K562 (cell line): ENCODE data around the gene TBC1D5. TPM values are rescaled to one million over a fixed set of nuclear protein-coding genes. Genes with fewer than 3 reads are reported as not detected.

Experiments used
- ASH1L ChIP-seq: fragments of 450-650 bp; IDR thresholded peaks from 2 replicates; pipeline ENCODE4 v1.6.1; 2018; ENCODE audit warnings: borderline replicate concordance, mild to moderate bottlenecking, low read depth; ENCODE audit not compliant: partially characterized antibody
- BRD4 ChIP-seq: fragments of 200-600 bp; sonication (generic); IDR thresholded peaks from 2 replicates; pipeline ENCODE4 v1.6.1; 2017; ENCODE audit warnings: inconsistent platforms
- CBX1 ChIP-seq: sonication (generic); IDR thresholded peaks from 2 replicates; pipeline ENCODE4 v1.6.1; 2016; ENCODE audit warnings: antibody characterized with exemption, low read depth, mild to moderate bottlenecking
- CHD1 ChIP-seq: fragments of 200-600 bp; sonication (generic); IDR thresholded peaks from one replicate; pipeline ENCODE4 v1.6.1; 2012; ENCODE audit warnings: mild to moderate bottlenecking, moderate library complexity, low read length, inconsistent platforms
- CREB5 ChIP-seq: fragments of 250-450 bp; sonication (Bioruptor Pico); IDR thresholded peaks from 2 replicates; pipeline ENCODE4 v1.5.0; 2020; ENCODE audit warnings: mild to moderate bottlenecking
- FOXM1 ChIP-seq, 2 experiments: fragments of 450-650 bp in 1 of 2; sonication (generic) in 1 of 2; formaldehyde crosslinking in 1 of 2; IDR thresholded peaks; 2 replicates each; pipeline versions ENCODE4 v1.6.1 to v1.9.0; 2017 to 2022; ENCODE audit warnings: low read depth in 2 of 2, mild to moderate bottlenecking in 2 of 2, missing genetic modification reagents in 1 of 2, moderate library complexity in 1 of 2
- HMG20B ChIP-seq: fragments of 250-450 bp; sonication (Bioruptor Pico); IDR thresholded peaks from 2 replicates; pipeline ENCODE4 v1.5.0; 2021; ENCODE audit warnings: mild to moderate bottlenecking
- HNRNPL ChIP-seq: fragments of 200-400 bp; formaldehyde crosslinking; IDR thresholded peaks from 2 replicates; pipeline ENCODE4 v1.6.1; 2017; ENCODE audit warnings: low read depth, mild to moderate bottlenecking, low read length
- HNRNPLL ChIP-seq: fragments of 200-400 bp; formaldehyde crosslinking; IDR thresholded peaks from 2 replicates; pipeline ENCODE4 v1.6.1; 2017; ENCODE audit warnings: low read length, low read depth, mild to moderate bottlenecking; ENCODE audit not compliant: poor library complexity, severe bottlenecking
- MTA2 ChIP-seq: fragments of 450-650 bp; IDR thresholded peaks from 2 replicates; pipeline ENCODE4 v1.6.1; 2016; ENCODE audit warnings: low read depth
- PREB ChIP-seq: sonication (generic); formaldehyde crosslinking; IDR thresholded peaks from 2 replicates; pipeline ENCODE4 v1.8.1; 2023; ENCODE audit warnings: mild to moderate bottlenecking, missing genetic modification reagents
- RFX5 ChIP-seq: IDR thresholded peaks from 2 replicates; pipeline ENCODE4 v1.6.1; 2011; ENCODE audit warnings: low read depth, mild to moderate bottlenecking, improper control_type of control experiment, low read length
- SP2 ChIP-seq: IDR thresholded peaks from 2 replicates; pipeline ENCODE4 v1.6.1; 2011; ENCODE audit warnings: mild to moderate bottlenecking, low read depth, low read length, moderate library complexity; ENCODE audit not compliant: poor library complexity, severe bottlenecking; ENCODE audit errors: extremely low read depth
- TAL1 ChIP-seq: fragments of 450-650 bp; IDR thresholded peaks from 2 replicates; pipeline ENCODE4 v1.6.1; 2016; ENCODE audit warnings: mild to moderate bottlenecking
- ZFPM2 ChIP-seq: fragments of 250-450 bp; sonication (Bioruptor Pico); IDR thresholded peaks from 2 replicates; pipeline ENCODE4 v1.5.1; 2022; ENCODE audit warnings: mild to moderate bottlenecking
- ZNF184 ChIP-seq: sonication (generic); formaldehyde crosslinking; IDR thresholded peaks from 2 replicates; pipeline ENCODE4 v1.5.0; 2020; ENCODE audit warnings: missing genetic modification reagents
- ZNF445 ChIP-seq: fragments of 250-450 bp; sonication (Bioruptor Pico); IDR thresholded peaks from 2 replicates; pipeline ENCODE4 v1.4.0; 2020; ENCODE audit warnings: low read depth, mild to moderate bottlenecking, moderate library complexity
- ZNF695 ChIP-seq: fragments of 450-650 bp; formaldehyde crosslinking; IDR thresholded peaks from 2 replicates; pipeline ENCODE4 v1.4.0; 2020; ENCODE audit warnings: mild to moderate bottlenecking, moderate library complexity
- ZNF778 ChIP-seq: fragments of 450-650 bp; formaldehyde crosslinking; IDR thresholded peaks from 2 replicates; pipeline ENCODE4 v1.4.0; 2020; ENCODE audit warnings: mild to moderate bottlenecking, moderate library complexity
- ZSCAN32 ChIP-seq: fragments of 450-650 bp; formaldehyde crosslinking; IDR thresholded peaks from 2 replicates; pipeline ENCODE4 v1.4.0; 2020; ENCODE audit warnings: mild to moderate bottlenecking, moderate library complexity
- polyA plus RNA-seq, 8 experiments: library from polyadenylated mRNA; depleted of rRNA in 4 of 8; stranded (reverse) in 5 of 8; unstranded in 3 of 8; fragments of >200 nt; fragmentation: Nextera tagmentation in 2 of 8; fragmentation: Illumina TruSeq in 1 of 8; extraction: Ambion mirVana in 2 of 8; extraction: Trizol in 1 of 8; gene quantifications; 2 replicates each; pipeline versions ENCODE4 v1.2.1 to v1.2.3, GENCODE V29; 2011 to 2014; ENCODE audit warnings: inconsistent platforms in 1 of 8, missing spikeins in 1 of 8
- total RNA-seq, 7 experiments: library from RNA; depleted of rRNA in 6 of 7; stranded (reverse); fragments of >200 nt in 6 of 7; fragmentation: Illumina TruSeq in 2 of 7; extraction: Trizol in 2 of 7; gene quantifications; 2 replicates each; pipeline versions ENCODE4 v1.2.1 to v1.2.3, GENCODE V29; 2011 to 2021; ENCODE audit warnings: low replicate concordance in 1 of 7
- TF ChIP-seq, protein P1 (sequence below), 2 experiments: fragments of 450-650 bp in 1 of 2; sonication (generic) in 1 of 2; formaldehyde crosslinking; conservative IDR thresholded peaks; 2 replicates each; pipeline versions ENCODE4 v1.4.0 to v1.8.1; 2020 to 2022; ENCODE audit warnings: mild to moderate bottlenecking in 1 of 2, missing genetic modification reagents in 1 of 2
- TF ChIP-seq, protein P2 (sequence below): fragments of 250-450 bp; sonication (Bioruptor Pico); IDR thresholded peaks from 2 replicates; pipeline ENCODE4 v1.9.0; 2021; ENCODE audit warnings: mild to moderate bottlenecking
- TF ChIP-seq, protein P3 (sequence below): fragments of 200-800 bp; sonication (Bioruptor generic); IDR thresholded peaks from 2 replicates; pipeline ENCODE4 v1.6.1; 2017; ENCODE audit warnings: missing genetic modification characterization, missing compliant biosample characterization
- TF ChIP-seq, protein P4 (sequence below): fragments of 450-650 bp; formaldehyde crosslinking; IDR thresholded peaks from 2 replicates; pipeline ENCODE4 v1.4.0; 2020; ENCODE audit warnings: mild to moderate bottlenecking, moderate library complexity

Gene TBC1D5
- total and polyA plus RNA-seq, 9 of the 15 experiments (the other 6 are each of a cell fraction or from before 2014, with no cell fraction given) = 2.9 to 38.1 (median 25.6) TPM

DNA sequence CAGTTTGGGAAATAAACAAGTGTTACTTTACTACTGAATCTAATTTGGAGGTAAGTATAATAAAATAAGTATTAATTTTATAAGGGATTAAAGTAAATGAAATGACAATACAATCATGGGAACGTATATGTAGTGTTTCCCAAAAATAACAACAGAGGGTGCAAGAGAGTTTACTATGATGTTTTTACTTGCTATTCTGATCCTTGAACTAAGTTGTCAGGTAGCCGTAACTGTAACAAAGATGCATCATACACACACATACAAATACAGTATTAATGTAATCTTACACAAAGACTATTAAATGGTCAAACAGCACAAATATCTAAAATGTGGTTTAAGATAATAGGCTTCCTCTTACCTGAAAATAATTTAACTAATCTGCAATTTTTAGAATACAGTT lies 311.4 kb downstream of the TBC1D5 start (continued):
- TF ChIP-seq, protein P1, sequence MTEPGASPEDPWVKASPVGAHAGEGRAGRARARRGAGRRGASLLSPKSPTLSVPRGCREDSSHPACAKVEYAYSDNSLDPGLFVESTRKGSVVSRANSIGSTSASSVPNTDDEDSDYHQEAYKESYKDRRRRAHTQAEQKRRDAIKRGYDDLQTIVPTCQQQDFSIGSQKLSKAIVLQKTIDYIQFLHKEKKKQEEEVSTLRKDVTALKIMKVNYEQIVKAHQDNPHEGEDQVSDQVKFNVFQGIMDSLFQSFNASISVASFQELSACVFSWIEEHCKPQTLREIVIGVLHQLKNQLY (CRISPR knock-in tag; conservative IDR thresholded peaks at IDR 0.05) = no peak
- TF ChIP-seq SP2 (no peak), ZNF445 (CRISPR knock-in tag) (no peak), ZFPM2 (no peak), RFX5 (no peak), MTA2 (no peak), ZSCAN32 (CRISPR knock-in tag) (no peak), ZNF695 (CRISPR knock-in tag) (no peak), HNRNPL (no peak), TAL1 (no peak), PREB (CRISPR knock-in tag) (no peak), ZNF778 (CRISPR knock-in tag) (no peak), BRD4 (no peak), HNRNPLL (no peak), CHD1 (no peak), FOXM1 (IDR thresholded peaks at IDR 0.05; ENCODE audit: low read depth) (no peak), FOXM1 (CRISPR knock-in tag; IDR thresholded peaks at IDR 0.05; ENCODE audit: low read depth) (no peak), HMG20B (CRISPR knock-in tag) (no peak), CBX1 (no peak), ZNF184 (CRISPR knock-in tag) (no peak), ASH1L (no peak), CREB5 (no peak)
- TF ChIP-seq, protein P2, sequence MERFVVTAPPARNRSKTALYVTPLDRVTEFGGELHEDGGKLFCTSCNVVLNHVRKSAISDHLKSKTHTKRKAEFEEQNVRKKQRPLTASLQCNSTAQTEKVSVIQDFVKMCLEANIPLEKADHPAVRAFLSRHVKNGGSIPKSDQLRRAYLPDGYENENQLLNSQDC (CRISPR knock-in tag) = no peak
- TF ChIP-seq, protein P3, sequence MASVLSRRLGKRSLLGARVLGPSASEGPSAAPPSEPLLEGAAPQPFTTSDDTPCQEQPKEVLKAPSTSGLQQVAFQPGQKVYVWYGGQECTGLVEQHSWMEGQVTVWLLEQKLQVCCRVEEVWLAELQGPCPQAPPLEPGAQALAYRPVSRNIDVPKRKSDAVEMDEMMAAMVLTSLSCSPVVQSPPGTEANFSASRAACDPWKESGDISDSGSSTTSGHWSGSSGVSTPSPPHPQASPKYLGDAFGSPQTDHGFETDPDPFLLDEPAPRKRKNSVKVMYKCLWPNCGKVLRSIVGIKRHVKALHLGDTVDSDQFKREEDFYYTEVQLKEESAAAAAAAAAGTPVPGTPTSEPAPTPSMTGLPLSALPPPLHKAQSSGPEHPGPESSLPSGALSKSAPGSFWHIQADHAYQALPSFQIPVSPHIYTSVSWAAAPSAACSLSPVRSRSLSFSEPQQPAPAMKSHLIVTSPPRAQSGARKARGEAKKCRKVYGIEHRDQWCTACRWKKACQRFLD = no peak
- TF ChIP-seq, protein P4, sequence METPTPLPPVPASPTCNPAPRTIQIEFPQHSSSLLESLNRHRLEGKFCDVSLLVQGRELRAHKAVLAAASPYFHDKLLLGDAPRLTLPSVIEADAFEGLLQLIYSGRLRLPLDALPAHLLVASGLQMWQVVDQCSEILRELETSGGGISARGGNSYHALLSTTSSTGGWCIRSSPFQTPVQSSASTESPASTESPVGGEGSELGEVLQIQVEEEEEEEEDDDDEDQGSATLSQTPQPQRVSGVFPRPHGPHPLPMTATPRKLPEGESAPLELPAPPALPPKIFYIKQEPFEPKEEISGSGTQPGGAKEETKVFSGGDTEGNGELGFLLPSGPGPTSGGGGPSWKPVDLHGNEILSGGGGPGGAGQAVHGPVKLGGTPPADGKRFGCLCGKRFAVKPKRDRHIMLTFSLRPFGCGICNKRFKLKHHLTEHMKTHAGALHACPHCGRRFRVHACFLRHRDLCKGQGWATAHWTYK (CRISPR knock-in tag) = no peak
